ENCODE results near the gene SPSB2.

The SPSB2 gene

DNA sequence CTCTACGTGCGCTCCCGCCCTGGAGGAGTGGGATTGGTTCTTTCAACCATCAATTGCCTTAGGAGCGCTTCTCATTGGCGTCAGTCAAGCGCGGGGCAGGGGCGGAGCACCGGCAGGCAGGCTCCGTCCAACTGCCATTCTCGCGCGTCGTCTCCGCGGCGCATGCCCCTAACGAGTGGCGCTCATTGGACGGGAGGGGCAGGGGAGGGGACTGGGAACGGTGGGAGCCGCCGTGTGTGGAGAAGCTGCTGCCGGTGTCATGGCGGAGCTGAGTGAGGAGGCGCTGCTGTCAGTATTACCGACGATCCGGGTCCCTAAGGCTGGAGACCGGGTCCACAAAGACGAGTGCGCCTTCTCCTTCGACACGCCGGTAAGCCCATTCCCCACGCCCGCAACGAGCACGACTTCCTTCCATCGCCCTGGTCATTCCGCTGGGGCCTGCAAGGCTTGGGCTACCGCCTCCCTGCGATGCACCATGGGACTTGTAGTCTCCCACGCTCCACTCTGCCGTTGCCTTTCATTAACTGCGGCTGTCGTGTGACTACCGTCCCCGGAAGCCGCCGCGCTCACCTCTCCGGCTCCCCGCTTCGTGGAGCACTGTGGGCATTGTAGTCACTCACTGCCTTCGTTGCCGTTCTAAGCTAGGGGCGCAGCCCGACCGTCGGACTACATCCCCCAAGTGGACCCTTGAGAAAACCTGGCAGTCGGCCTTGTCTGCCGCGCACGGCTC, 21.0 kb downstream of the SPSB2 start, which contains the start of gene USP5:
Gene USP5 (plus strand): TSS at position 230 of the 730 bp plus-strand sequence. CDS start 30 bp downstream, at position 260.
- DNase-seq (ENCODE audit: low read depth) = peak; percentile 98

DNA sequence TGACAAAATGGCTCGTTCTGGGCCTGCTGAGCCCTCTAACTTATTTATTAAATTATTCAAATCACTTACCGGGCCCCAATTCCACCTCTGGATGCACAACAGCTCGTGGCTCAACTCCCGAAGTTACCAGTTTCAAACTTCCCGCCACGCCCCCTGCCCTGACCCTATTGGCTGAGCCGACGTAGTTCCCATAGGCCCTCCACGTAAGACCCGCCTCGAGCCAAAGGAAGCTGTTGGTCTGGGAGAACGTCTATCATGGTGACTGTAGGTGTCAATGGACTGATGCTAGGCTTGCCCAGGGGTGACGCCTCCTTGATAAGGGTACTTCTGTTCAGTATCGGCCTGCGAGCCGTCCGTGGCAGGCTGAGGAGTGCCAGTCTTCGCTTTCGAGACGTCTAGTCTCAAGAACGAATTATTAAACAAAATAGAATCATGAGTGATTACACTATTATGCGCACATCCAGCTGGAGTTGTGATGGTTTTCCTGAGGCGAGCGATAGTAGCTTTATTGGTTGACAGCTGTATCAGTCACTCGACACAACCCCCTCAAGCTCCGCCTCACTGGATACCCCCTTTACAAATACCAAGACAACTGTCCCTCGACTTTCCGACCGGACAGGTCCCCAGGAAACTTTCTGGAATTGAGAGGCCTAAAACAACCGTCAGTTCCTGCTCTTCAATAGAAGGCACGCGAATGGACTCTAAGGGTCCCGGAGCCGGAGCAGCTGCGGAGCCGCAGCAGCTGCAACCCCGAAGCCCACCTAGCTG, 21.8 kb downstream of the SPSB2 start, which contains the start of gene CDCA3:
Gene CDCA3 (minus strand): TSS at position 134 of the 768 bp plus-strand sequence. CDS start 334 bp downstream, outside the sequence.
- DNase-seq (ENCODE audit: low read depth) = peak; percentile 79

DNA sequence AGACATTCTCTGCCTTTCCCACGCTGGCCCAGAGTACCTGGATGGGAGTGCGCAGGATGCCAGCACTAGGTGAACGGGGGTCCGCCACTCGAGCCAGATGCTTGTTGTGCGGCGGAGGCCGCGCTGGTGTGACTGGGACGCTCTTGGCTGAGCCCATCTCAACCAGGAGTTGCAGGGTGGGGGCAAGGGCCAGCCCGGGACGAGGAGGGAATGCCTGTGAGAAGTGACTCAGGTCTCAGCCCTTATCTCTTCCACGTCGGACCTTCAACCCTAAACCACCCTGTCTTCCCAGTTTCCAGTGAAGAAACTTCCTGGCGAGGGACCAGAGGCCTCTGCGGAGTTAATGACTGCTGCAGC, 22.3 kb downstream of the SPSB2 start:
- no peak for DNase-seq (ENCODE audit: low read depth)

DNA sequence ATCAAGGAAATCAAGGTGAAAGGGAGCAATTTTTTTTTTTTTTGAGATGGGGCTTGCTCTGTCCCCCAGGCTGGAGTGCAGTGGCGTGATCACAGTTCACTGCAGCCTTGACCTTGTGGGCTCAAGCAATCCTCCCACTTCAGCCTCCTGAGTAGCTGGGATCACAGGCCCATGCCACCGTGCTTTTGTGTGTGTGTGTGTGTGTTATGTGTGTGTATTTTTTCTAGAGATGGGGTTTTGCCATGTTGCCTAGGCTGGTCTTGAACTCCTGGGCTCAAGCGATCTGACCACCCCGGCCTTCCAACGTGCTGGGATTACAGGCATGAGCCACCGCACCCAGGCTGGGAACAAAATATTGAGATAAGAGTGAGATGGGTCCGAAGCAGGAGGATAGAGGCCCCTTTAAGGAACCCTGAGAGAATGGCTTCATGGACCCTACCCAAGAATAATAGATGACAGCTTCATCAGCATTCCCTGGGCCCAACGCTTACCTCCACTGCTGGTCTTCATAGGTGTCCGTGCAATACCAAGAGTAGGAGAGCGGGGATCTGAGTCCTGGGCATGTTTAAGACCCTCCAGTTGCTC, 23.0 kb downstream of the SPSB2 start:
- no peak for DNase-seq (ENCODE audit: low read depth)

DNA sequence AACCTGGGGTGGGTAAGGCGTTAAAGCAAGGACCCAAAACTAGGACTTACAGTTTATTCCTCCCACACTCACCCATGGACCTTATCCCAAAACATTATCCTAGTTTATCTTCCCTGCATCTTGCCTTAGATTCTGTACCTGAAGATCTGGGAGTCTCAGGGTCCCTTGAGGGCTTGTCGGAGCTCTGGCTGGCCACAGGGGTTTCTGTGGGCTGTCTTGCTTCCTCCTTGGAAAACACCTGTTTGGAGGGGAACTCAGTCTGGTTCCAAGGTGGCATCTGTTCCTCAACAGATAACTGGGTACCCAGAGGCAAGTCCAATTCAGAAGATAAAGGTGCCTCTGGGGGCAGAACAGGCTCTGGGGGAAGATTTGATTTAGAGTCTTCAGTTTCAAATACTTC, 23.7 kb downstream of the SPSB2 start:
- no peak for DNase-seq (ENCODE audit: low read depth)

DNA sequence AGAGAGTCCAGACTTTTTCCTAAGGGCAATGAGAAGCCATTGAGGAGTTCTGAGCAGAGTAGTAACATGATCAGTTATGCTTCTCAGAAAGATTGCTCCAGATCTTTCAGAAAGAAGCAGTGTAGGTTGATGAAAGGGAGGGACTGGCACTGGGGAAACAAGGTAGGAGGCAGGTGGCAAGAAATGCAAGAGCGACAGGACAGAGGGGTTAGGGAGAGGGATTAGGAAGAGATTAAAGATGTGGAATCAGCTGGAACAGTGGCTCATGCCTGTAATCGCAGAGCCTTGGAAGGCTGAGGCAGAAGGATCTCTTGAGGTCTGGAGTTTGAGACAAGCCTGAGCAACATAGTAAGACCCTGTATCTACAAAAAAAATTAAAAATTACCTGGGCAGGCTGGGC, 25.4 kb downstream of the SPSB2 start:
- no peak for DNase-seq (ENCODE audit: low read depth)

DNA sequence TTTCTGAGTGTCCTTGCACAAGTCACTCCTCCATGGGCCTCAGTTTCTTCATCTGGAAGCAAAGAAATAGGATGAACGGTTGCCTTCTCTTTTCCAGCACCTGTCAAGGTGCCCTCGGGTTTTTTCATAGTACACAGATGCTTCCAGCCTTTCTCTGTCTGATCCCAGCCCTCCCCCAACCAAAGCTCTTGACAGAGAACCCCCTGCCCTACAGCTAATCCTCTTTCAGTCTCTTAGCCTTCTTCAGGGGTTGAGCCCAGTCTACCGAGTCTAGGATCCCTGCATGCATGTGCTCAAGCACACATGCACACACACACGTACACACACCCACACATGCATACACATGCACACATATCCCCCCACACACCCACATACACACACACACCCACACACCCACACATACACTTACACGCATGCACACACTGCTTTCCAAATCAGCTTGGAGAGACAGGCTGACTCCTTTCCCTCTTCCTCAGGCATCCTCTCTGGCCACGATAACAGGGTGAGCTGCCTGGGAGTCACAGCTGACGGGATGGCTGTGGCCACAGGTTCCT, 26.7 kb downstream of the SPSB2 start:
- no peak for DNase-seq (ENCODE audit: low read depth)

DNA sequence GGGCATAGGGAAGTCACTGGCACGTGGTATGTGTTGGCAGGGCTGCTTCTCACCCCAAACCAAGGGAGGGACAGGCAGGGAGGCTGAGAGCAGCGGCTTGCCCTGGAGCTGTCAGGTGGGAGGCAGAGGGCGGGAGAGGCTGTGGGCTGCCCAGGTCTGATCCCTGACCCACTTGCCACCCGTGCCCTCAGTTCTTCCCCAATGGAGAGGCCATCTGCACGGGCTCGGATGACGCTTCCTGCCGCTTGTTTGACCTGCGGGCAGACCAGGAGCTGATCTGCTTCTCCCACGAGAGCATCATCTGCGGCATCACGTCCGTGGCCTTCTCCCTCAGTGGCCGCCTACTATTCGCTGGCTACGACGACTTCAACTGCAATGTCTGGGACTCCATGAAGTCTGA, 27.7 kb downstream of the SPSB2 start:
- DNase-seq (ENCODE audit: low read depth) = no peak

DNA sequence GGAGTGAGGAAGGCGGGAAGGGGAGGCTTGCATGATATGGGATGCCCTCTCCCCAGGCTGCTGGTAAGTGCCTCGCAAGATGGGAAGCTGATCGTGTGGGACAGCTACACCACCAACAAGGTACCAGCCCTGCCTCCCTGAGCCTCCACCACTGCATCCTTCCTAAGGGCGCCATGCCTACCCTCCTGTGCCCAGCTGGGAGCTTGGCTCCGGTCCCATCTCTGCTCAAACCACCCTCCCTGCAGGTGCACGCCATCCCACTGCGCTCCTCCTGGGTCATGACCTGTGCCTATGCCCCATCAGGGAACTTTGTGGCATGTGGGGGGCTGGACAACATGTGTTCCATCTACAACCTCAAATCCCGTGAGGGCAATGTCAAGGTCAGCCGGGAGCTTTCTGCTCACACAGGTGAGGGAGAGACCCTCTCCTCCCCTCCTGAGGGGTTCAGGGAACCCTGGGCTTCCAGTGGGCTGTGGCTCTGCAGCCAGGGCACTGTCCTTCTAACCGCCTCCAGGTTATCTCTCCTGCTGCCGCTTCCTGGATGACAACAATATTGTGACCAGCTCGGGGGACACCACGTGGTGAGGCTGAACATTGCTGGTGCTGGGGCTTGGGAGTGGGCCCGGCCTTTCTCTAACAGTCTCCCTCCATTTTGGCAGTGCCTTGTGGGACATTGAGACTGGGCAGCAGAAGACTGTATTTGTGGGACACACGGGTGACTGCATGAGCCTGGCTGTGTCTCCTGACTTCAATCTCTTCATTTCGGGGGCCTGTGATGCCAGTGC, 29.8 kb downstream of the SPSB2 start:
- no peak for DNase-seq (ENCODE audit: low read depth)

DNA sequence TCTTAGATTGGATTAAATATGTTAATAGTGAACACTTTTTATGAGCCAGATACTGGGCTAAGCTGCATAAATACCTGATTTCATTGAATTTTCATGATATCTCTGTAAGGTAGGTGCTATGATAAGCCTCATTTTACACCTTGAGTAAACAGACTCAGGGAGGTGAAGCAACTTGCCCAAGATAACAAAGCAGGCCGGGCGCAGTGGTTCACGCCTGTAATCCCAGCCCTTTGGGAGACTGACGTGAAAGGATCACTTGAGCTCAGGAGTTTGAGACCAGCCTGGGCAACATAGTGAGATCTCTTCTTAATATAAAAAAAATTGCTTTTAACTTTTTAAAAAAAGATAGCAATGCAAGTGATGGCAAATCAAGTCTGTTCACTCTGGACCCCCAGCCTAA, 31.0 kb downstream of the SPSB2 start:
- DNase-seq (ENCODE audit: low read depth) = no peak

DNA sequence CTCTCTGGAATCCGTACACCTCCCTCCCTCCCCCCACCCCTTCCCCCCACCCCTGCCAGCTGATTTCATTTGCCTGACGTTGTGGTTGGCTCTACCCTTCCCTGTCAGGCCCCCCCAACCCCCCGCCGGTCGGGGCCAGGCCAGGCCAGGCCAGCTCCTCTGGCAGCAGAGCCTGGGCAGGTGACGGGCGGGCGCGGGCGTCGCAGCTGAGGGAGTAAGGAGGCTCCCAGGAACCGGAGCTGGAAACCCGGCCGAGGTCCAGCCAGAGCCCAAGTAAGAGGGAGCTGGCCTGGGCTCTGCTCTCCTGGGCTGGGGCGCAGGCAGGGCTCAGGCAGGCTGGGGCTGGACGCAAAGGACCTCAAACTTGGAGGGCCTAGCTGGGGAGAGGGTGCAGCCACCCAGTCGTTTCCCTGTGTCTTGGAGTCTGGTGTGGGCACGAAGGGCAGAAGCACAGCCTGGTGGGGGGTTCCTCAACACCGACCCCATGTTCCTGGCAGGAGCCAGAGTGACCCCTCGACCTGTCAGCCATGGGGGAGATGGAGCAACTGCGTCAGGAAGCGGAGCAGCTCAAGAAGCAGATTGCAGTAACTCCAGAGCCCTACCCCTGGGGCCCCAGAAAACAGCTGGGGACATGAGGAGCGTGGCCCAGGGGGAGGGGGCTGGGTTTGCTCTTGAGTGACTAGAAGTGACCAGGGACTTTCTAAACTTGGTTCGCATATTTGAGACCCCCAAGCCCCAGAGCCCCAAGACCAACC, 32.2 kb downstream of the SPSB2 start, which contains the start of gene GNB3:
Gene GNB3 (plus strand): TSS at position 165 of the 755 bp plus-strand sequence. CDS start 363 bp downstream, at position 528.
- no peak for DNase-seq (ENCODE audit: low read depth)

DNA sequence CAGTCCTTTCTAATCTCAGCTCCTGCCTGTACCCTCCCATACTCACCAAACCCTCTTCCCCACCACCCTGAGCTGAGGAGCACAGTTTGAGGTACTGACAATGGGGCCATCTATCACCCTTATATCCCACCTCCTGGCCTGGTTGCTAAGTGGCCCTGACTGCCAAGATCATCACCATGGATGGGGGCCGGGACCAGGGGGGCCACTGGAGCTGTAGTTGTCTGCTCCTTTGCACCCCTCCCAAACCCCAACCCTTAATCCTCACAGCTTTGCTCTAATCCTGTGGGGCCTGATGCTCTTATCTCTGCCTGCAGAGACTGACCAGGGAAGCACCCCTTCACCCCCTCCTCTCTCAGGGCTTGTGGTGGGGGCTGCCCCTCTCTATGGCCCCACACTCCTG, 32.8 kb downstream of the SPSB2 start:
- DNase-seq (ENCODE audit: low read depth) = no peak

DNA sequence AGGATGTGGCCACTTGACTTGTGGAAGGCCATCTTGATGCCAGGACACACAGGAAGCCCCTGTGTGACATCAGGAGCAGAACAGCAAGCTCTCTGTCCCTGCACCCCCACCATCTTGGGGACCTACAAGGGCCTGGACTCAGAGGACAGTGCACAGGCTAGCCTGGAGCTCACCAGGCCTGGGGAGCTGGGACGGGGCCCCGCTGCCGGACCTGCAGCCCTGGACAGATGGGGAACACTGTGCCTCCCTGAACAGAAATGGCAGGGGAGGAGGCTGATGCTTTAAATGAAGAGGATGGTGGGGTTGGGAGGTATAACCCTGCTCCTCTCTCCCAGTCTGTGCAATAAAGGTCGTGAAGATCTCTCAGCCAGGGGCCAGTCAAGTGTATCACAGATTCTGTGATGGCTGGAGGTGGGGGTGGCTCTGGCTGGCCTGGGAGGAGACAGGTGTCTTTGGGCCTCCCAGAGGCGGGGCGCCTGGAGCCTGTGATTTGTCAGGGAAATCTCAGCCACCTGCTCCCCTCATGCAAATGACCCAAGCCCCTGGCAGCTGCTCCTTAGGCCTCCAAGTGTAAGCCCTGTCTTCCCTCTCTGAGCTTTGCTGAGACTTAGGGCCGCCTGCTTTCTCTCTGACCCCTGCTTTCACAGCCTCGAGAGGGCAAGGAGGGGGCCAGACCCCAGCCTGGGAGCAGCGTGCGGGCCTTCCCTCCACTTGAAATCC, 33.5 kb downstream of the SPSB2 start:
- DNase-seq (ENCODE audit: low read depth) = no peak

DNA sequence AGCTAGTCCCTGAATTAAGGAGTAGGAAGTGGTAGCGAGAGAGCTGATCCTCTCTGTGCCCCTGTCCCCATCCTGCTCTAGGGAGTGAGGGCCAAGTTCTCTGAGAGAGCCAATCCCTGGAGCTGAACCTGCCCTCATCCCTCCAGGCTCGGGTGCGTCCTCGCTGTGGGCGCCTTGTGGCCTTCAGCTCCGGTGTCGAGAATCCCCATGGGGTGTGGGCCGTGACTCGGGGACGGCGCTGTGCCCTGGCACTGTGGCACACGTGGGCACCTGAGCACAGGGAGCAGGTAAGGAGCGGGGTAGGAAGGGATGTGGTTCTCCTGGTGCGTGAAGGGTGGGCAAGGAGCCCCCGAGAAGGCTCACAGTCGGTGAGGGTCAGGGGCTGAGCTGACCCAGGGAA, 34.2 kb downstream of the SPSB2 start:
- no peak for DNase-seq (ENCODE audit: low read depth)

DNA sequence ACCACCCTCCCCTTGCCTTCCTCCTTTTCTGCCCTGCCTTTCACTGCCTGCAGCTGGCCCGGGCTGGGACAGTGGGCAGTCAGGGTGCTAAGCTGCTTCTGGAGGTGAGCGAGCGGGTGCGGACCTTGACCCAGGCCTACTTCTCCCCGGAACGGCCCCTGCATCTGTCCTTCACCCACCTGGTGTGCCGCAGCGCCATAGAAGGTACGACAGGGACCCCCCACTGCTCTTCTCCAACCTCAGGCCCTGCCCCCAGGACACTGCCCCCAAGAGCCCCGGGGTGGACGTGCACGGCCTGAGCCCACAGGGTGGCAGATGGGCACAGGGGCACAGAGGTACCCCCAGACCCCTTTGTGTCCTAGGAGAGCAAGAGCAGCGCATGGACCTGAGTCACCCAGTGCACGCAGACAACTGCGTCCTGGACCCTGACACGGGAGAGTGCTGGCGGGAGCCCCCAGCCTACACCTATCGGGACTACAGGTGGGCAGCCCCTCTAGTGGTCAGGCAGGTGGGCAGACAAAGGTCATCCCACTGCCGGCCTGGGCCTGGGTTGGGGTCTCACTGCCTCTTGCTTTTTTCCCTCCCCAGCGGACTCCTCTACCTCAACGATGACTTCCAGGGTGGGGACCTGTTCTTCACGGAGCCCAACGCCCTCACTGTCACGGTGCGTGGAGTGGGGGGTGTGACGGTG, 35.6 kb downstream of the SPSB2 start:
- DNase-seq (ENCODE audit: low read depth) = no peak

DNA sequence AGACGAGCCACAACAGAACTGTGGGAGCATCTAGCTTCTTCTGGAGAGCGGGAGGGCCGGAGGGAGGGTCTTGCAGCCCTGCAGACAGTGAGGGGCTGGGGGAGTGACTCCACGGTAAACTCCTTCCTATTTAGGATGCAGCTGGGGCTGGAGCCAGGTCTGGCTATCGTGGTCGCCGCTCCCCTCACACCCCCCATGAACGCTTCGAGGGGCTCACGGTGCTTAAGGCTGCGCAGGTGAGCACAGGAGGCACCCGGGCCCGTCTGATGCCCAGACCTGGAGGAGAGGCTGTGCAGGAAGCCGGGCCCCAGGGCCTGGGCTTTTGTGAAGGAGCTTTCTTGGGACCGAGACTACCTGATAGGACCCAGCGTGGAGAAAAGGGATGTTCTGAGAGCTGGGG, 36.3 kb downstream of the SPSB2 start:
- no peak for DNase-seq (ENCODE audit: low read depth)

DNA sequence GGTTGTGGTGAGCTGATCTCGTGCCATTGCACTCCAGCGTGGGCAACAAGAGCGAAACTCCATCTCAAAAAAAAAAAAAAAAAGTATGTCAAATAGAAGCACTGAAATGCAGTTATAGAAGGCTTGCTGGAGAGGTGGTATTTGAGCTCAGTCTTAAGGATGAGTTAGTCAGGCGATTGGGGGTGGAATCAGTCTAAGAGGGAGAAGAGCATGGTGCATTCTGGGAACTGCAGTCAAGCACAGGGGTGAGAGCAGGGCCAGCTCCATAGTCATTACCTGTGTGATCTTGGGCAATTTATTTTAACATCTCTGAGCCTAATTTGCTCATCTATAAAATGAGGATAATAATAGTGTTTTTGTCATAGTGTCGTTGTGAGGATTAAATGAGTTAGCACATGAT, 38.2 kb downstream of the SPSB2 start:
- no peak for DNase-seq (ENCODE audit: low read depth)

DNA sequence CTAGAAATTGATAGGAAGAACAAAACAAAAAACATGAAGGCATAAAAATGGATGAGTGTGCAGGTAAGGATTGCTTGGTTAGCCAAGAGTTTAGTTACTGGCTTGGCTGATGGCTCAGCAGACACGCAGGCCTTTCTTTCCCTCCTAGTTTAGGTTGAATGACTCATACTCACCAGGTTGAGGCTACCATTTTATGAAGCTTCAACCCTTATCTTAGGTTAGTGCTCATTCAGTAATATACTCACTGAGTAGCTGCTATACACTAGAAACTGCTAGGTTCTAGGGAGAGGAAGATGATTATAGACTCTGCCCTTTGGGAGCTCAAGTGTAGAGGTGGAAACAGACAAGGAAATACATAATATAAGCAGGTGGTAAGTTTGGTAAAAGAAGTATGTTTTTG, 38.8 kb downstream of the SPSB2 start:
- DNase-seq (ENCODE audit: low read depth) = no peak

DNA sequence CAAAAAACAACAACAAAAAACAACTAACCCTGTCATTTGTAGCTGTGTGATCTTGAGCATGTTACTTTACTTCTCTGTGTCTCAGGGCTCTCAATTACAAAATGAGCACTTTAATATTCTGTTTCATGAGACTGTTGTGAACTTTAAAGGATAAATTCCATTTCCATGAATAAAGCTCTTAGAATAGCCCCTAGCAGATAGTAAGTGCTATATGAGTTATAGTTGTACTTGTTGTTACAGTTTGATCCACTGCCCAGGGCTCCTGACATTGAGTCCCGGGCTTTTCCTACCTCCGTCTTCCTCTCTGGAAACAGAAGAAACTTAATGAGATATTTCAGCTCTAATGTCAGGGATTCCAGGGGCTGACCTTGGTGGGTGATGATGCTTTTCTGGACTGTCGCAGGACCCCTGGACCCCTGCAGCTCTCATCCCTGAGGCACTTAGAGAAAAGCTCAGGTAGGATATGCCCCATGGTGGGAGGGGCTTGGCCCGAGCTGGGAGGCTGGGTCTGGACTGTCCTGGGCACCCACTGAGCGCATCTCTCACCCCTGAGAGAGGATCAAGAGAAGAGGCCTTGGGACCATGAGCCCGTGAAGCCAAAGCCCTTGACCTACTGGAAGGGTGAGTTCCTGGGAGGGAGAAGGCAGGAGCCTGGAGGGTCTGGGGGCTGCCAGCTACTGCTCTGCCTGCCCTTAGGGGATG, 39.8 kb downstream of the SPSB2 start:
- DNase-seq (ENCODE audit: low read depth) = no peak
